IPS DF 4.7 (cell line): ENCODE results near the gene IQCK.

Experiments used
- DNase-seq: peaks from one replicate; pipeline ENCODE4 v3.0.0-alpha.2; 2013; ENCODE audit warnings: low spot score; ENCODE audit errors: extremely low read depth

Gene IQCK

DNA sequence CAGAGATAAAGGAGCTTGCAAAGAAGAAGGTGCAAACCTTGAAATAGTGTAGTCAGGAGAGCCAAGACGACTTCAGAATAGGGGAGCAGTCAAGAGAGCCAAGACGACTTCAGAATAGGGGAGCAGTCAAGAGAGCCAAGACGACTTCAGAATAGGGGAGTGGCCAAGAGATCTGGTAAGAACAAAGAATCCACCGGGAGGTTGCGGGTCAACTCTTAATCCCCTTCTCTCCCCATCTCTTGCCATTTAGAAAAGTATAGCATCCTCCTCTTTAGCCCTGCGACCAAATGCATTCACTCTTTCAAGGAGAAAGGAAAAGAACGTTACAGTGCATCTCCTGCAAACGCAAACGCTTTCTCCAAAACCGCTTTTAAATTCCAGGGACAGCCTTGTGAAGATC, 757 bp upstream of the IQCK start:
- DNase-seq: no peak

DNA sequence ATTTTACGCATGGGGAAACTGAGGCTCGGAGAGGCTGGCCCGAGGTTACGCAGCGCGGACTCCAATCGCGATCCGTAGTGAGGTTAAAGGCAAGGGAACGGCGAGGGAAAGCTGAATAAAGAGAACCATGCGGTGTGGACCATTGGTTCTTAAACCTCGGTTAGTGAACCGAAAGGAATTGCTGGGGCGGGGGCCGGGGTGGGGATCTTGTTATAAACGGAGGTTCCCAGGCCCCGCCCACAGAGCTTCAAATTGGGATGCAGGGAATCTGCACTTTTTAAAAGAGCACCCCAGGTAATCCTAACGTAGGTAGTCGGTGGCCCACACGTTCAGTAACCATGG, 524 bp downstream of the IQCK start:
- DNase-seq: no peak

DNA sequence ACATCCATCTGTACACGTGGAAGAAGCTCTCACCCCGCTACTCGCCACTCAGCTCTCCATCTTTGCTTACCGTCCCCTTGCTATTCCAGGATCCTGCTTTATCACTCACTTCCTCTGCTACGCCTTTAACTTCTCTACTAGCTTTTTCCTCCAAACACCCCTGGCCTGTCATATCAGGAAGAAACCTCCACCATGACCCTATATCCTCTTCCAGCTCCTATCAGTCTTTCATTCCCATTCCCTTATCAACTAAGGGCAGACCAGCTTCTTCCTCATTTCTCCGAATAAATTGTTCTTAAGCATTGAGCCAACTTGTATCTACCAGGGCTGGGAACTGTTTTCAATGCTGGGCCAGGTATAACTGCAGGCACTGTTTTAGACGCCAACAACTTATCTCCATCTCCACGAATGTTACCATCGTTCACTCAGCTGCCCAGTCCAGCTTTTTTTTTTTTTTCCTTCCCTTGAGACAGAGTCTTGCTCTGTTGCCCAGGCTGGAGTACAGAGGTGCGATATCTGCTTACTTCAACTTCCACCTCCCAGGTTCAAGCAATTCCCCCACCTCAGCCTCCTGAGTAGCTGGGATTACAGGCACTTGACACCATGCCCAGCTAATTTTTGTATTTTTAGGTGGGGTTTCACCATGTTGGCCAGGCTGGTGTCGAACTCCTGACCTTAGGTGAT, 4.3 kb downstream of the IQCK start:
- DNase-seq: no peak

DNA sequence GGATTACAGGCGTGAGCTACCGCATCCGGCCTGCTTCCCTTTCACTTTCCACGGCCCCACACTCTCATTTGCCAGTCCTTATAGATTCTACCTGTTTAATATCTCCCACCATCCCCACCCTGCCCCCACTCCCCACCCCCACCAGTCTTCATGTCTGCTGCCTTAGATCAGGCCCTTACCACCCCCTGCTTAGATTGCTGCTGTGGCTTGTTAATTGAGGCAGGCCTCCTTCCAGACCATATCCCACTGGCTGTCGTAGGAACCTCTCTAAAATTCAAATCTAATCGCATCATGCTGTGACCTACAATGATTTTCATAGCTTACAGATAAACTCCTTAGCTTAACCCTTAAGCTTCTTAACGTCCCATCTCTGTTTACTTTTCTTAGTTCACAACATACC, 4.9 kb downstream of the IQCK start:
- DNase-seq: no peak

DNA sequence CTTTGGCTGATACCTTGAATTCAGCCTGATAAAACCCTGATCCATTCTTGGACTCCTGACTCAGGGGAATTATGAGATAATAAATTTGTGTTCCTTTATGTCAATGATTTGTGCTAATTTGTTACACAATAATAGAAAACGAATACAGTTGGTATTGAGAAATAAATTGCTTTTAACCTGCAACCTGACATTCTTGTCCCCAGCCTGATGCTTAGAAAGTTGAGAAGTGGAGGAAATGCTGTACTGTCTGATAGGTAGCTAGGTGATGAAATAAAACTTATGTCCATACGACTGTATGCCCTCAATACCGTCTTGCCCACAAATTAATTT, 10.5 kb downstream of the IQCK start:
- no peak for DNase-seq

DNA sequence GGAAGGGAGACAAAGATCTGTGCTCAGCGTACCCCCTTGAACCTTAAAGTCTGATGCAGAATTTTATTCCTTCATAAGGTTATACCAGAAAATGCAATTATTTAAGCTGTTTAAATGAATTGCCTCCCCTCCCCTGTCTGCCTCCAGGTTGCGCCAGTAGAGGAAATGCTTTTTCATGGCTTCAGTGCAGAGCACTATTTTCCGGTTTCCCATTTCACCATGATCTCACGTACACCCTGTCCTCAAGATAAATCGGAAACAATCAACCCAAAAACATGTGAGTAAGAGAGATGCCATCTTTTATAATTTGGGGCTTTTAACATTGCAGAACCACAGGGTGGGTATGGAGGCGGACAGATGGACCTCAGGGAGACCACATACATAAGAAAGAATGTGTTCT, 15.5 kb downstream of the IQCK start:
- no peak for DNase-seq

DNA sequence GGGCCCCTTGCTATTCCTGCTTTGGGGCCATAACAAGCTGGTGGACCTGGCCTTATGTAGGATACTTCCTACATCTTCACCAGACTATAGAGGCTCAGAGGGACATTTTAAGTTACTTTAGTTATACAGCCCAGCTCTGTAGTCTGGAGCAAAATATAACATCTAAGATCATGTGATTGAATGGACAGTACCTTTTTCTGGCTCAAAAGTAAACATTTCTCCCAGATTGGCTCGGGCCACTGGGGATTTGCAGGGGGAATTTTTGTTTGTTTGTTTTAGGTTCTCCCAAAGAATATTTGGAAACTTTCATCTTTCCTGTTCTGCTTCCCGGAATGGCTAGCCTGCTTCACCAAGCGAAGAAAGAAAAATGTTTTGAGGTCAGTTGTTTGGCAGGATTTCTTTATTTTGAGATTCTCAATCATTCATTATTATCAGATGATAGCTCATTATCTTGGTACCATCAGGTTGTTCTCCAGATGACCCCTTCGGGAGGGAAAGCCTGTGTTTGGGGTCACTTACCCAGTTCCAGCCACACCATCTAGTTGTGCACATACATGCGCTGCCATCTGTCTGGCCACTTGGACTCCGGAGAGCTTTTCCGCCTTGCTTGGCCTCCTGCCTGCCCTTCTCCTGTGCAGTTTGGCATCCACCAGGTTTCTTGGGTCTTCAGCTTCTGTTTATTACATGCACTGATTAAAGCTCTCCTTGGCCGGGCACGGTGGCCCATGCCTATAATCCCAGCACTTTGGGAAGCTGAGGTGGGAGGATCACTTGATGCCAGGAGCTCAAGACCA, 17.2 kb downstream of the IQCK start:
- DNase-seq: no peak

DNA sequence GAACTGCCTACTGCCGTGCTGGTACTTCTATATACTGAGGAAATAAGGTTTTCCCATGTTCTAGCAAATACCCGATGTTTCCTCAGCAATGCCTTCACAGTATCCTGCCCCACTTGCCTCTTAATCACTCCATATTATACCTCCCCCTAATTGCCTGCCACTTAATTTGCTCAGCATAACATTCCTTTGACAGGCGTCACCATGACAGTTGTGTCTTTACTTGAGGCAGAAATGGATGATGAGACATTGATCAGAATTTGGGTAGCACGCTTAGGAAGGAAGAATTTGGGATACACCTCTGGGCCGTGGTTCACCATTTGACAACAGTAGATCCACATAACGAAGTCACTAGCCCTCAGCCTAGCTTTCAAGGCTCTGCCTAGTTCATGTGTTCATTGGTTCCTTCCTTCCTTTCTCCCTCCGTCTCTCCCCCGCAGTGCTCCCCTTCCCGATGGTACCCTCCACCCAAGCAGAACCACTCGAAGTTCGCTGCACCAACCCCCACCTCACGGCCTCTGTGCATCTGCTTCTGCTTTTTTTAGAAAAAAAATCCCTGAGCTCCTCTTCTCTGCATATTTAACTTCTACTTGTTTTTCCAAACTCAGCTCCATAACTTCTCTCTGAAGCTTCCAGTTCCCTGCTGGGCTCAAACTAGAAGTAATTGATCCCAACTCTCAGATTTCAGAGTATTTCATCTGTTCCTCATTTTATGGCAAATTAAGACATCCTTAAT, 19.4 kb downstream of the IQCK start:
- no peak for DNase-seq

DNA sequence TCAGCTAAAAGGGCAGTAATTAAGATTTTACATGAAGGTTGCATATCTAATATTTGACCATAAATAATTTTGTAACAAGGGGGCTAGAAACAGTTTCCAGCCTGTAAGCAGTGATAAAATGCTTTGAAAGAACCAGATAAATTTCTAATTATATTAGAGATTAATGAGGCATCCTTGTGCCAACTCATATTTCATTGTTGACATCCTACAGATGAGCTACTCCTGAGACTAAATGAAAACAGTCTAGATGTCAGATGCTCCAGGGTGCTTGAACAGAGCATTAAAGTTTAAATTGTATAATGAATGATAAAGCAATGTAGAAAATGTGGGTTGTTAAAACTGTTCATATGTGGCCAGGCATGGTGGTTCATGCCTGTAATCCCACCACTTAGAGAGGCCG, 23.3 kb downstream of the IQCK start:
- no peak for DNase-seq

DNA sequence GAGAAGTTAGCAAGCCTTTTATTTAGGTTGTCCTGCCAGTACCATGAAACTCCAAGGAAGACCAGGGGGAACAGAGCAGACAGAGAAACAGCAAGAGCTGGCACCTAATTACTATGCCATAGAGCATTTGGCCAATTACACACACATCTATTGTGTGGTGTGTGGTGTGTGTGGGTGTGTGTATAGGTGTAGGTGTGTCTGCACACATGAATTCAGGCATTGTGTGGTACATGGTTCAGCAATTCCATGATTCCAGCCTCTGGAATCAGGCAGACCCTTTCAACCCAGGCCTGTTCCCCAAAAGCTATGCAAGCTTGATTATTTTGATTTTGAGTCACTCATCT, 25.7 kb downstream of the IQCK start:
- DNase-seq: no peak

DNA sequence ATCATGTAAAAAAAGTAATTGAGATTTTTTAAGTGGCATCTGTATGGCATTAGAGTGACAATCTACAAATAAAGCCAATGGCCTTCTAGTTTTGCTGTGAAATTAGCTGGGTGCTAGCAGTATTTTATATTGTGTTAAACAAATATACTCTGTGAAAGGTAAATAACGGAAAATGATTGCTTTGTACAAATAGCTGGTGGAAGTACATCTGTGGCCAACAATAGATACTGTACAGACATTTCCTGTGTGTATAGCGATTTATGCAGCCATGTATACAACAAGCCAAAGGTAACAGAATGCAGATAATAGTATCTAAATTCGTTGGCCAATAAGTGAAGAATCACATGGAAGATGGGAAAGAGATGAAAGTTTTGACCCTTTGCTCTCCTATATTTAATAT, 26.6 kb downstream of the IQCK start:
- DNase-seq: no peak

DNA sequence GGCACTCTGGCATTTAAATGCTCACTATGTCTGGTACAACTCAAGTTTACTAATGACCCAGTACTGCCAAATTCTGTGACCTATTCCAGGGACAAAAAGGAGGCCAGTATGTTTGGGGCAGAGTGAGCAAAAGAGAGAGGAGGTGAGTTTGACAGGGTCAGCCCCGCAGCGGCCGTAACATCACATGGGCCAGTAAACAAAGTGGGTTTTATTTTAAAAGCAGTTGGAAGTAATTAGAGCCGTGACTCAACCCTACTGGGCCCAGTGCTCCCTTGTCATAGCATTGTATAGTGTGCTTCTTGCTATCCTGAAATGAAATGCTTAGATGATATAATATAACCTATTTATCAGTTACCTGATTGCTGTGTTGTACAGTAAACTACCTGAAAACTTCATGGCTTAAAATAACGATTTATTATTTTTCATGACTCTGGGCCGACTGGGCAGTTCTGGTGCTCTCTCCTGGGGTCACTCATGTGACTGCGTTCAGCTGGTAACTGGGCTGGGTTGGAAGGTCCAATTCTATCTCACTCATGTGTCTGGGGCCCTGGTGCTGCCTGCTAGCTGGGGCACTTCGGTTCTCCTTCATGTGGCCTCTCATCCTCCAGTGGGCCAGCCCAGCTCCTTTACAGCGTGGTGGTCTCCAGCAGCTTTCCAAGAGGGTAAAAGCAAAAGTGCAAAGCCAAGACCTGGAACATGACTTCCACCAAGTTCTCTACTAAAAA, 27.4 kb downstream of the IQCK start:
- DNase-seq: no peak

DNA sequence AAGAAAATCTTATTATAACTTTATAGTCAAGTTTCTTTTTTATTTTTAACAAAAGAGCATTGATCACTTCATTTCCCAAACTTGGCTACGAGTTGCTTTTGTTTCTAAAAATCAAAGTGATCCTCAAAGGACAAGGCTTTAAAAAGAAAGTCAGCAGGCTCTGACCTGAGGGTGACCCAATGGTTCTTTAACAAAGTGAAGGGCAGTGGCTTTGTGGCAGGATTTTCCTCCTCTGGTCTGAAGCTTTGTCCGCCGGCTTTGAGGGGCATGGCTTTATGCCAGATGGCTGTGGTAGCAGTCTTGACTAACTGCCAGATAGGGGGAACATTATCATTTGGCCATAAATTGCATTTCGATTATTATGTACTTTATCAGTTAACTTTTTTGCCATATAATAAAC, 28.5 kb downstream of the IQCK start:
- DNase-seq: no peak

DNA sequence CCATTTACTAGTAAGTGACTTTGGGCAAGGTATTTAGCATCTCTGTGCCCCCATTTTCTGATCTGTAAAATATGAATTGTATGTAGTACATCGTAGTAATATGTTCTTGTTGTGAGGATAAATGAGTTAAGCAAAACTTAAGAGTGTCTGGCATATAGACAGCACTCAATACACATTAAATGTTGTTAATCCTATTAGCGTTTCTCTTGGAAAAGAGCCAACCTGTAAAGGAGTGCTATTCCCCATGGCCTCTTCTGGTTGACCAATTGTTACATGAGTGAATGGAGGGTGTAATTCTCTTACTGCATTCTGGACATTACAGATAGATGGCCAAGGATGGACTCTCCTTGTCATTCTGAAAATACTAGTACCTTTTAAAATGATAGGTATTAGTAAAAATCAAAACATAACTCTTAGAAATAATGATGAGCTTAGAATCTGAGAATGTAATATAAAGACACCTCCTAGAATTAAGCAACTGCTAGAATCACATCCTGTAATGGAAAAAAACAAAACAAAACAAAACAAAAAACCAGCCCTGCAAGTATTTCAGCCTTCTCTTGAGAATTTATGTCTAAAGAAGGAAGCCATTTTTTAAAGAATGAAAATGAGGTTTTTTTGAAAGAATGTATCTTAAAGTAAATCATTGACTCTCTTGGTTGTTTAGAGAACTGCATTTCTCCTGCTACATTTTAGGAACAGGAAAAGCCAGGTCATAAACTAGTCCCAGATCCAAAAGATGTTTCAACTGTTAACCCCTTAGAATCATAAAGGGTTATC, 30.5 kb downstream of the IQCK start:
- no peak for DNase-seq

DNA sequence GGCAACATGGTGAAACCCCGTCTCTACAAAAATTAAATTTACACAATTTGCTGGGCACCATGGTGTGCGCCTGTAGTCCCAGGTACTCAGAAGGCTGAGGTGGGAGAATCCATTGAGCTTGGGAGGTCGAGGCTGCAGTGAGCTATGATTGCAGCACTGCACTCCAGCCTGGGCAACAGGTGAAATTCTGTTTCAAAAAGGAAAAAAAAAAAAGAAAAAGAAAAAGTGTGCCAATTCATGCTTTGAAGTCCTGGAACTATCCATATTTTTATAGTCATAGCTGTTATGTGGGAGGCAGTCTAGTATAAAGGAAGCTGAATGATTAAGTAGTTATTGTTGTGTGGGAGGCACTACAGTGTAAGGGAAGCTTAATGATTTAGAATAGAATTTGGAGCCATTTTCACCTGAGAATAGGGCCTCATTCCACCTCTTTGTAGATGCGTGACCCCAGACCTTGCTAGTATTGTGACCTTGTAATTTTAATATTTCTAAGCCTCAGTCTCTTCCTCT, 31.6 kb downstream of the IQCK start:
- DNase-seq: no peak

DNA sequence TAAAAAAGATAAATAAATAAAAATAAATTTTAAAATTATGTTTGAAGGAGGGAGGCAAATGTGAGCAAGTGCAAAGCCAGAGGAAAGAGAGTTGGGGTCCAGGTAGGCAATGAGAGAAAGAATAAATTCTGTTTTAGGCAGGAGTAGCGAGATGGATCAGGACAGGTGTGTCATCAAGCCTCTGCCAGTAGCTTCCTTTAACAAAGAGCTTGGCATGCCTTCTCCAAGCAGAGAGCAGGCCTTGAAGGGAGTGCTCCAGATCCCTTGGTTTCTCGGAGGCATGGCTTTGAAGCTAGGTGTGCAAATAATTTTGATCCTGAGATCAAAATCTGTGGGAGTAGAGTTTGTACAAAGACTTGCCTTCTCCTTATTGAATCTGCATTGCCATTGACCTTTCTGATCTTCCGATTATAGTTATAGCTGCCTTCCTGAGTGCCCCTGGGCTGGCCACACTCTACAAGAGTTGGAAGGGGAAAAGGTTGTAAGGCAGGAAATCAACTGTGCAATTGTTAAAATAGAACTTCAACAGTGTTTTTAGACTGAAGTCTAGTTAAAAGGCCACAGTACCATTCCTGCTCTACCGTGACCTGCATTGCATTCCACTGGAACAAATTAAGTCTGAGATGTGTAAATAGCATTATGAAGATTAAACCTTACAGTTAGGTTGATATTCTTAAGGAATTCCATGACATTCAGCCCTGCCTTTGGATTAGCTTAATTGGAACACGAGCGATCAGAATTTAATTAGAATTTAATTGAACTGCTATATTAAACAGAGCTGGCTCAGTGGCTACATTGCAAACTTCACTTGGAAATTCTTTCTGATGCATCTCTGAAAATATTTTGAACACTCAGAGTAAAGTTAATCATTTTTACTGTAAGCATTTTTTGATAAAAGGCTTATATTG, 33.7 kb downstream of the IQCK start:
- DNase-seq: no peak

DNA sequence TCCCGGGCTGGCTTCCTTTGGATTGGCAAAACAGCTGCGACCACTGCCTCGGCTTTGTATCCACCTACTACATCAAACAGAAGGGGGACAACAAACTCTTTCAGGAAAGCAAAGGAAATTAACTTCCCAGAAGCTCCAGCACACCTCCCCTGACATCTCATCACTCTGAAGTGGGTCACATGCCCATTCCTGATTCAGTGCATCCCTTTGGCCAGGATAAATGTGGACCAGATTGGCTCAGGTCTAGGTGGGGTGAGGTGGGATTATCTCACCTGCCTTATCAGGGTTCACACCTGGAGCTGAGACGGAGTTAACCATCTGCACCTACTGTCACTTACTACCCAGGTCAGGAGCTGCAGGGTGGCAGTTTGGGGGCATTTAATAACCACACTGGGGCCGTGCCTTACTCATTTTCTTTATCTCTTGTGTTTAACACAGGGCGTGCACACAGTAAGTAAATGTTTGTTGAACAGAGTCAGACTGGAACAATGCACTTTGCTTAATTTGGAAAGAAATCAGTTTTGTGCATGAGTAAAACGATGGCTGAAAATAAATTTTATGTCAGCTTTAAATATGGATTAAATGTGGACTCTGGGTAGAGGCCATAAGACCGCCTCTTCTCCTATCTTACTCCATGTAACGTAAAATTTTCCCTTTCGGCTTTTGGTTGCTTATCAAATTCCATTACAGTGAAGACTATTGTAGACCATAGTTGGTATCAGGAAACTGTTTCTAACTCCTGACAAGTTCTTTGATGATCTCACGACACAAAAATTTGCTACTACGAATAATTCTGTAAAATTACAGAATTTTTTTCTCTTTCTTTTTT, 36.0 kb downstream of the IQCK start:
- DNase-seq: no peak

DNA sequence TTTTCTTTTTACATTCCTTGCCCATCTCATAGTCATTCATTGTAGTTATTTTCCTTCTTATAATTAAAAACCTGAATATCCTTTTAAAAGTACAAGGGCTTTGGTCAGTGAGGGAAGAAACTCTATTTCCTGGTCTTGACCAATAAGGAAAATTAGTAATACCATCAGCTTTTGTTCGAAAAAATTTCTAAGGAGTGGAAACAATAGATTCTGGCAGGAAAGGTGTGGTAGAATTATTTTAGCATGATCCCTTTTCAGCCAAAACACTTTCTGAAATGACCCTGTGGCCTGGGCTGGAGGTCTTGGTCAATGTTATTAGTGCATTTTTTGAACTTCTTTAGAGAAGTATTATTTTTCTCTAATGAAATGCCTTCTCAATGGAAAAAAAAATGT, 36.6 kb downstream of the IQCK start:
- DNase-seq: no peak

DNA sequence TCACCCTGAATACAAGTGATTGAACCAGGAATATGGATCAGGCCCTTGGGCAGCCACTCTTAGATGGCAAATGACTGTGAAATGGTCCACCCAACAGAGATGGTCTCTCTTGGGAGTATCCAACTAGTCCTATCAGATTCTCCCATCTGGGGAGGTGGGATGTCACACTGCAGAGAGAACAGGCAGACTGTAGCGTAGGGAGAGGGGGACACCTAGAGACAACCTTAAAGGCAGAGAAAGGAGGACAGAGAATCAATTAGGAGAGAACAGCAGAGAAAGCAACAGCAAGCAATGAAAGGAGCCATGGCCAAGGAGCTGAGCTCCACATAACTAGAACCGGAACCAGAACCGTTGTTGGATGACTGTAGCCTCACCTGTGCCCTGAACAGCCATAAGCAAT, 37.2 kb downstream of the IQCK start:
- DNase-seq: no peak
